IMR-90 (cell line): ENCODE data around the gene ARAP1. TPM values are rescaled to one million over a fixed set of nuclear protein-coding genes. Genes with fewer than 3 reads are reported as not detected.

Experiments
- ATAC-seq: fragments of 200-7000 bp; cut with Tn5 transposase; 2 replicates; pipeline ENCODE4 v1.9.1; 2020; ENCODE audit warnings: low read depth, mild to moderate bottlenecking, moderate library complexity
- BruUV-seq: library from RNA; stranded (reverse); fragments of 400-500 nt; replicated peaks from 2 replicates; lab custom pipeline; 2021; lab: Mats Ljungman, UMichigan
- CTCF ChIA-PET: fragments of 300-600 bp; formaldehyde crosslinking; extraction: SDS; loops from one replicate; lab custom pipeline; 2021; ENCODE audit warnings: antibody characterized with exemption; lab: Yijun Ruan, JAX
- POLR2A ChIA-PET: fragments of 300-600 bp; sonication (Branson Sonifier 250); formaldehyde crosslinking; loops from one replicate; lab custom pipeline; 2022; ENCODE audit warnings: antibody characterized with exemption; ENCODE audit not compliant: unreplicated experiment; lab: Charles Lee
- DNase-seq: peaks from one replicate; pipeline ENCODE4 v3.0.0; 2013
- H2AFZ ChIP-seq: replicated peaks from 2 replicates; pipeline ENCODE3; 2013; ENCODE audit warnings: low read length, mild to moderate bottlenecking; ENCODE audit not compliant: poor library complexity
- H2AK5ac ChIP-seq: 2 replicates; pipeline ENCODE4 v1.6.1; 2013; ENCODE audit warnings: low read depth, low read length, inconsistent platforms
- H2AK9ac ChIP-seq: replicated peaks from 2 replicates; pipeline ENCODE3; 2013; ENCODE audit warnings: mild to moderate bottlenecking, low read depth, low read length, moderate library complexity; ENCODE audit not compliant: poor library complexity
- H2BK120ac ChIP-seq: 2 replicates; pipeline ENCODE4 v1.6.1; 2013; ENCODE audit warnings: low read depth, low read length, inconsistent platforms
- H2BK15ac ChIP-seq: 3 replicates; pipeline ENCODE4 v1.6.1; 2013; ENCODE audit warnings: low read depth, low read length, inconsistent platforms
- H2BK20ac ChIP-seq: 2 replicates; pipeline ENCODE4 v1.6.1; 2013; ENCODE audit warnings: low read depth, mild to moderate bottlenecking, inconsistent platforms, low read length, moderate library complexity
- H2BK5ac ChIP-seq: 2 replicates; pipeline ENCODE4 v1.6.1; 2013; ENCODE audit warnings: mild to moderate bottlenecking, low read depth, low read length, inconsistent platforms; ENCODE audit not compliant: poor library complexity, severe bottlenecking
- H3K14ac ChIP-seq: replicated peaks from 2 replicates; pipeline ENCODE4 v1.6.1; 2013; ENCODE audit warnings: low read depth, low read length, inconsistent platforms
- H3K18ac ChIP-seq: 2 replicates; pipeline ENCODE4 v1.6.1; 2013; ENCODE audit warnings: low read depth, low read length, control low read depth
- H3K23ac ChIP-seq: 2 replicates; pipeline ENCODE4 v1.6.1; 2013; ENCODE audit warnings: low read depth, low read length, inconsistent platforms
- H3K27ac ChIP-seq: 2 replicates; pipeline ENCODE4 v1.5.1; 2013; ENCODE audit warnings: mild to moderate bottlenecking, control low read depth, low read length; ENCODE audit not compliant: insufficient read depth
- H3K27me3 ChIP-seq: 2 replicates; pipeline ENCODE4 v1.6.1; 2013; ENCODE audit warnings: low read length; ENCODE audit not compliant: control insufficient read depth, insufficient read depth
- H3K36me3 ChIP-seq: 2 replicates; pipeline ENCODE4 v1.6.1; 2013; ENCODE audit warnings: low read length, mixed read lengths; ENCODE audit not compliant: control insufficient read depth, insufficient read depth
- H3K4ac ChIP-seq: 2 replicates; pipeline ENCODE4 v1.6.1; 2013; ENCODE audit warnings: low read depth, low read length, inconsistent platforms
- H3K4me1 ChIP-seq: 2 replicates; pipeline ENCODE4 v1.6.1; 2013; ENCODE audit warnings: low read length, mixed read lengths; ENCODE audit not compliant: control insufficient read depth, insufficient read depth
- H3K4me2 ChIP-seq: 2 replicates; pipeline ENCODE4 v1.6.1; 2013; ENCODE audit warnings: low read depth, mild to moderate bottlenecking, control low read depth, low read length, moderate library complexity
- H3K4me3 ChIP-seq: 2 replicates; pipeline ENCODE4 v1.5.1; 2013; ENCODE audit warnings: low read depth, mild to moderate bottlenecking, control low read depth, low read length, moderate library complexity; ENCODE audit not compliant: insufficient read depth
- H3K56ac ChIP-seq: 2 replicates; pipeline ENCODE4 v1.6.1; 2013; ENCODE audit warnings: low read length, inconsistent platforms; ENCODE audit not compliant: insufficient read depth; ENCODE audit errors: extremely low read depth
- H3K79me1 ChIP-seq, 2 experiments: 2 replicates each; pipeline ENCODE4 v1.6.1; 2013; ENCODE audit warnings: low read length in 2 of 2, inconsistent platforms in 1 of 2, low read depth in 1 of 2
- H3K9ac ChIP-seq: 2 replicates; pipeline ENCODE4 v1.6.1; 2013; ENCODE audit warnings: low read depth, low read length, control low read depth
- H3K9me1 ChIP-seq: 2 replicates; pipeline ENCODE4 v1.6.1; 2013; ENCODE audit warnings: low read length, inconsistent platforms; ENCODE audit not compliant: insufficient read depth
- H3K9me3 ChIP-seq: 2 replicates; pipeline ENCODE4 v1.6.1; 2013; ENCODE audit warnings: low read length; ENCODE audit not compliant: control insufficient read depth, insufficient read depth
- H4K20me1 ChIP-seq: 2 replicates; pipeline ENCODE4 v1.6.1; 2013; ENCODE audit warnings: low read length, inconsistent platforms; ENCODE audit not compliant: insufficient read depth
- H4K5ac ChIP-seq: 2 replicates; pipeline ENCODE4 v1.6.1; 2013; ENCODE audit warnings: mild to moderate bottlenecking, low read depth, low read length, control low read depth
- H4K8ac ChIP-seq, 2 experiments: 2 replicates each; pipeline ENCODE4 v1.6.1; 2013; ENCODE audit warnings: low read depth in 2 of 2, low read length in 2 of 2, control low read depth in 1 of 2, inconsistent platforms in 1 of 2
- H4K91ac ChIP-seq: 2 replicates; pipeline ENCODE4 v1.6.1; 2013; ENCODE audit warnings: low read depth, low read length, inconsistent platforms; ENCODE audit not compliant: insufficient read depth
- BHLHE40 ChIP-seq: fragments of 150-350 bp; IDR thresholded peaks from 2 replicates; pipeline ENCODE4 v1.6.1; 2016; ENCODE audit warnings: mild to moderate bottlenecking, low read depth, low read length
- FOS ChIP-seq: fragments of 150-350 bp; IDR thresholded peaks from 2 replicates; pipeline ENCODE4 v1.6.1; 2016; ENCODE audit warnings: low read depth, low read length
- MAFK ChIP-seq: IDR thresholded peaks from 2 replicates; pipeline ENCODE4 v1.6.1; 2012; ENCODE audit warnings: low read depth, low read length, improper control_type of control experiment
- MXI1 ChIP-seq: IDR thresholded peaks from 2 replicates; pipeline ENCODE4 v1.6.1; 2012; ENCODE audit warnings: low read depth, mild to moderate bottlenecking, low read length, moderate library complexity, borderline replicate concordance
- NFE2L2 ChIP-seq: fragments of 150-350 bp; IDR thresholded peaks from 2 replicates; pipeline ENCODE4 v1.6.1; 2016; ENCODE audit warnings: low read depth, mild to moderate bottlenecking, low read length
- POLR2A ChIP-seq: IDR thresholded peaks from 2 replicates; pipeline ENCODE4 v1.6.1; 2012; ENCODE audit warnings: mild to moderate bottlenecking, low read depth, low read length
- RAD21 ChIP-seq: IDR thresholded peaks from 2 replicates; pipeline ENCODE4 v1.6.1; 2012; ENCODE audit warnings: low read length, improper control_type of control experiment
- RCOR1 ChIP-seq: IDR thresholded peaks from 2 replicates; pipeline ENCODE4 v1.6.1; 2012; ENCODE audit warnings: mild to moderate bottlenecking, low read length, improper control_type of control experiment; ENCODE audit not compliant: insufficient replicate concordance
- RFX5 ChIP-seq: IDR thresholded peaks from 2 replicates; pipeline ENCODE4 v1.8.0; 2012; ENCODE audit warnings: low read depth, mild to moderate bottlenecking, low read length, moderate library complexity
- WGBS, 2 experiments: methylation state at CpG; one replicate each; pipeline versions ENCODE4 v1.1.5 to v1.1.7; 2013; ENCODE audit warnings: missing lambda C conversion rate in 2 of 2; ENCODE audit not compliant: insufficient read length in 1 of 2; ENCODE audit errors: extremely low coverage in 2 of 2; 5-methylcytosine and 5-hydroxymethylcytosine counted together
- dilution Hi-C: fragments of 300-500 bp; cut with HindIII; formaldehyde crosslinking; loops from one replicate; pipeline ENCODE4 v1.14.3; 2018; ENCODE audit warnings: low sequenced_read_pairs; ENCODE audit not compliant: unreplicated experiment
- in situ Hi-C: fragments of 300-500 bp; cut with MboI; formaldehyde crosslinking; loops from 3 replicates; pipeline ENCODE4 v1.14.3; 2019; ENCODE audit warnings: low sequenced_read_pairs, inconsistent platforms, mixed read lengths
- intact Hi-C: fragments of 100-400 bp; cut with micrococcal nuclease; formaldehyde crosslinking; loops from 2 replicates; pipeline ENCODE4 v1.10.0; 2022
- polyA plus RNA-seq, 3 experiments: library from polyadenylated mRNA; depleted of rRNA; stranded (reverse); fragments of >200 nt; gene quantifications; 2 replicates each; pipeline ENCODE4 v1.2.3, GENCODE V29; 2012; ENCODE audit warnings: low replicate concordance in 1 of 3
- total RNA-seq: library from RNA; depleted of rRNA; stranded (reverse); fragments of >200 nt; gene quantifications from 2 replicates; pipeline ENCODE4 v1.2.3, GENCODE V29; 2012

Gene ARAP1
- total and polyA plus RNA-seq, 2 of the 4 experiments (the other 2 are of a cell fraction), result 37.6 to 63.1 TPM

GRCh38 chr11:72690166-72690565, 62.0 kb downstream of the ARAP1 start:
- no peak overlapping the region for H2BK120ac ChIP-seq
- no peak overlapping the region for H2AFZ ChIP-seq
- no peak overlapping the region for H3K27ac ChIP-seq
- H4K91ac ChIP-seq, result no peak overlapping the region
- no peak overlapping the region; the same call in 1 of the 2 replicates for H3K23ac ChIP-seq
- ChIA-PET POLR2A (no interaction called here), CTCF (no interaction called here)
- H2AK9ac ChIP-seq, result no peak overlapping the region
- H3K18ac ChIP-seq, result no peak overlapping the region
- TF ChIP-seq NFE2L2 (no peak), RAD21 (no peak), MAFK (no peak), POLR2A (no peak), RFX5 (no peak), MXI1 (no peak), BHLHE40 (no peak), FOS (no peak), RCOR1 (no peak)
- BruUV-seq, result no TSS peak
- no peaks in the 10 kb centered on the region for H3K9me3 ChIP-seq
- 100% methylated on average over 2 of the region's 4 CpGs; no CpG with 5 or more reads in 1 of the 2 experiments for WGBS, 2 experiments
- H3K36me3 ChIP-seq, result peaks cover 87% of the 10 kb centered on the region
- no peak overlapping the region for H2BK15ac ChIP-seq
- no peak overlapping the region for H2BK20ac ChIP-seq
- H2AK5ac ChIP-seq, result no peak overlapping the region
- H3K27me3 ChIP-seq, result no peaks in the 10 kb centered on the region
- in situ Hi-C loops, result no loop called here
- DNase-seq (no peak), ATAC-seq (no peak)
- no peak overlapping the region for H3K4me2 ChIP-seq
- H3K79me1 ChIP-seq, result peaks cover 0 to 5% of the 10 kb centered on the region in 2 experiments; a peak in 1 of 4 replicates
- no peak overlapping the region for H3K9ac ChIP-seq
- H3K9me1 ChIP-seq, result no peaks in the 10 kb centered on the region; the same call in 1 of the 2 replicates
- H2BK5ac ChIP-seq, result no peak overlapping the region
- H4K20me1 ChIP-seq, result peaks cover 14% of the 10 kb centered on the region
- intact Hi-C loops, result no loop called here
- no peak overlapping the region for H3K56ac ChIP-seq
- no peak overlapping the region for H3K4ac ChIP-seq
- dilution Hi-C loops, result no loop called here
- no peak overlapping the region for H3K4me3 ChIP-seq
- no peak overlapping the region for H3K14ac ChIP-seq
- H4K8ac ChIP-seq, result no peak overlapping the region
- no peak overlapping the region for H4K5ac ChIP-seq
- H3K4me1 ChIP-seq, result no peaks in the 10 kb centered on the region
